ENCODE results near the gene NT5DC4. TPM values are rescaled to one million over a fixed set of nuclear protein-coding genes. Genes with fewer than 3 reads are reported as not detected.

NT5DC4 gene
- total and polyA plus RNA-seq, 2 of the 4 experiments (the other 2 are of a cell fraction): not detected

- Histone ChIP-seq H2AK5ac (ENCODE audit: low read depth, low read length) (no peak overlapping the region), H3K4me2 (ENCODE audit: low read depth, low read length) (no peak overlapping the region), H3K4me3 (ENCODE audit: insufficient read depth, low read depth, low read length) (no peak overlapping the region), H2BK20ac (ENCODE audit: low read depth, low read length) (no peak overlapping the region), H4K8ac (ENCODE audit: low read depth in 2 of 2, low read length in 2 of 2) (no peak overlapping the region), H2AFZ (replicated peaks; ENCODE audit: low read length, poor library complexity) (peak overlapping the region; percentile 49), H3K4me1 (ENCODE audit: control insufficient read depth, insufficient read depth, low read length) (peaks cover 1% of the 10 kb centered on the region; the same call in 1 of the 2 replicates), H3K9ac (ENCODE audit: low read depth, low read length) (no peak overlapping the region), H2BK120ac (ENCODE audit: low read depth, low read length) (no peak overlapping the region), H3K18ac (ENCODE audit: low read depth, low read length) (no peak overlapping the region), H4K91ac (ENCODE audit: insufficient read depth, low read depth, low read length) (no peak overlapping the region), H3K36me3 (ENCODE audit: control insufficient read depth, insufficient read depth, low read length) (no peaks in the 10 kb centered on the region), H3K9me1 (ENCODE audit: insufficient read depth, low read length) (no peaks in the 10 kb centered on the region), H3K4ac (ENCODE audit: low read depth, low read length) (no peak overlapping the region), H4K5ac (ENCODE audit: low read depth, low read length) (no peak overlapping the region), H3K27ac (ENCODE audit: insufficient read depth, low read length) (no peak overlapping the region), H2BK5ac (ENCODE audit: low read depth, low read length, poor library complexity, severe bottlenecking) (no peak overlapping the region), H3K23ac (ENCODE audit: low read depth, low read length) (no peak overlapping the region), H2BK15ac (ENCODE audit: low read depth, low read length) (no peak overlapping the region), H3K79me1 (ENCODE audit: low read depth in 1 of 2, low read length in 2 of 2) (no peaks in the 10 kb centered on the region), H2AK9ac (replicated peaks; ENCODE audit: low read depth, low read length, poor library complexity) (no peak overlapping the region), H4K20me1 (ENCODE audit: insufficient read depth, low read length) (no peaks in the 10 kb centered on the region), H3K27me3 (ENCODE audit: control insufficient read depth, insufficient read depth, low read length) (peaks cover 2% of the 10 kb centered on the region; the same call in 1 of the 2 replicates), H3K9me3 (ENCODE audit: control insufficient read depth, insufficient read depth, low read length) (no peaks in the 10 kb centered on the region), H3K56ac (ENCODE audit: extremely low read depth, insufficient read depth, low read length) (no peak overlapping the region), H3K14ac (replicated peaks; ENCODE audit: low read depth, low read length) (no peak overlapping the region)
- ATAC-seq (ENCODE audit: low read depth): no peak
- 55% methylated on average over 5 of the region's 23 CpGs; no CpG with 5 or more reads in 1 of the 2 experiments for WGBS, 2 experiments (ENCODE audit: extremely low coverage in 2 of 2, insufficient read length in 1 of 2)
- in situ Hi-C loops (cut with MboI; ENCODE audit: low sequenced_read_pairs): no loop called here
- no peak for DNase-seq
- no peak for TF ChIP-seq BHLHE40 (IDR thresholded peaks at IDR 0.05; ENCODE audit: low read depth, low read length)
- no peak for TF ChIP-seq POLR2A (IDR thresholded peaks at IDR 0.05; ENCODE audit: low read depth, low read length)
- TF ChIP-seq, protein P1, sequence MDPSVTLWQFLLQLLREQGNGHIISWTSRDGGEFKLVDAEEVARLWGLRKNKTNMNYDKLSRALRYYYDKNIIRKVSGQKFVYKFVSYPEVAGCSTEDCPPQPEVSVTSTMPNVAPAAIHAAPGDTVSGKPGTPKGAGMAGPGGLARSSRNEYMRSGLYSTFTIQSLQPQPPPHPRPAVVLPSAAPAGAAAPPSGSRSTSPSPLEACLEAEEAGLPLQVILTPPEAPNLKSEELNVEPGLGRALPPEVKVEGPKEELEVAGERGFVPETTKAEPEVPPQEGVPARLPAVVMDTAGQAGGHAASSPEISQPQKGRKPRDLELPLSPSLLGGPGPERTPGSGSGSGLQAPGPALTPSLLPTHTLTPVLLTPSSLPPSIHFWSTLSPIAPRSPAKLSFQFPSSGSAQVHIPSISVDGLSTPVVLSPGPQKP (IDR thresholded peaks at IDR 0.05; ENCODE audit: borderline replicate concordance, low read depth, low read length): no peak
- TF ChIP-seq FOS (IDR thresholded peaks at IDR 0.05; ENCODE audit: low read depth, low read length): no peak
- TF ChIP-seq RCOR1 (IDR thresholded peaks at IDR 0.05; ENCODE audit: insufficient replicate concordance, low read length): no peak
- TF ChIP-seq NFE2L2 (IDR thresholded peaks at IDR 0.05; ENCODE audit: low read depth, low read length): no peak
- TF ChIP-seq RFX5 (IDR thresholded peaks at IDR 0.05; ENCODE audit: low read depth, low read length): no peak
- TF ChIP-seq CHD1 (IDR thresholded peaks at IDR 0.05; ENCODE audit: low read depth, low read length): no peak
- no peak for TF ChIP-seq MXI1 (IDR thresholded peaks at IDR 0.05; ENCODE audit: borderline replicate concordance, low read depth, low read length)
- no peak for TF ChIP-seq SMC3 (IDR thresholded peaks at IDR 0.05; ENCODE audit: low read depth, low read length)
- TF ChIP-seq, protein P2, sequence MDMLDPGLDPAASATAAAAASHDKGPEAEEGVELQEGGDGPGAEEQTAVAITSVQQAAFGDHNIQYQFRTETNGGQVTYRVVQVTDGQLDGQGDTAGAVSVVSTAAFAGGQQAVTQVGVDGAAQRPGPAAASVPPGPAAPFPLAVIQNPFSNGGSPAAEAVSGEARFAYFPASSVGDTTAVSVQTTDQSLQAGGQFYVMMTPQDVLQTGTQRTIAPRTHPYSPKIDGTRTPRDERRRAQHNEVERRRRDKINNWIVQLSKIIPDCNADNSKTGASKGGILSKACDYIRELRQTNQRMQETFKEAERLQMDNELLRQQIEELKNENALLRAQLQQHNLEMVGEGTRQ (IDR thresholded peaks at IDR 0.05; ENCODE audit: low read depth, low read length): no peak
- TF ChIP-seq CTCF (conservative IDR thresholded peaks at IDR 0.05; ENCODE audit: low read depth, low read length): no peak
- TF ChIP-seq RAD21 (IDR thresholded peaks at IDR 0.05; ENCODE audit: low read length): no peak
- no peak for TF ChIP-seq MAZ (IDR thresholded peaks at IDR 0.05; ENCODE audit: borderline replicate concordance, low read depth, low read length)
- TF ChIP-seq MAFK (IDR thresholded peaks at IDR 0.05; ENCODE audit: low read depth, low read length): no peak
- TF ChIP-seq CEBPB (IDR thresholded peaks at IDR 0.05; ENCODE audit: low read depth, low read length): no peak
- CTCF ChIA-PET: no interaction called here
- POLR2A ChIA-PET (ENCODE audit: unreplicated experiment): no interaction called here
- no TSS peak for BruUV-seq (replicated peaks)
- dilution Hi-C loops (cut with HindIII; ENCODE audit: low sequenced_read_pairs, unreplicated experiment): no loop called here
- intact Hi-C loops (cut with micrococcal nuclease): no loop called here
Measured at GRCh38 chr2:112721819-112722522, 1.2 kb downstream of the NT5DC4 start.

Data from IMR-90 (cell line).